ENCODE measurements around the gene NISCH. TPM values are rescaled to one million over a fixed set of nuclear protein-coding genes. Genes with fewer than 3 reads are reported as not detected.

NISCH gene
- total and polyA plus RNA-seq, 9 donors = 47.2 to 91.9 (median 64.0) TPM

- H3K36me3 ChIP-seq (ENCODE audit: control insufficient read depth, insufficient read depth, low read length) = peaks cover 13% of the 10 kb centered on the region
- 90% methylated on average over 5 of the region's 5 CpGs for WGBS (ENCODE audit: insufficient coverage)
- no peaks in the 10 kb centered on the region for H3K27me3 ChIP-seq (ENCODE audit: control insufficient read depth, insufficient read depth, low read length)
- H3K9me3 ChIP-seq (replicated peaks; ENCODE audit: control insufficient read depth, low read depth, low read length) = no peaks in the 10 kb centered on the region
- DNase-seq = no peak
- H3K4me1 ChIP-seq (ENCODE audit: control insufficient read depth, insufficient read depth, low read length) = peaks cover 42% of the 10 kb centered on the region
- no peak overlapping the region for H3K27ac ChIP-seq (ENCODE audit: low read length)
- H3K4me3 ChIP-seq (ENCODE audit: low read length) = no peak overlapping the region
Observed at GRCh38 chr3:52539010-52539653, 83.7 kb downstream of the NISCH start.

GRCh38 chr3:52541050-52541449 lies 85.6 kb downstream of the NISCH start:
- Histone ChIP-seq H3K4me3 (ENCODE audit: low read length) (no peak overlapping the region), H3K36me3 (ENCODE audit: control insufficient read depth, insufficient read depth, low read length) (peaks cover 20% of the 10 kb centered on the region), H3K27ac (ENCODE audit: low read length) (no peak overlapping the region), H3K9me3 (replicated peaks; ENCODE audit: control insufficient read depth, low read depth, low read length) (no peaks in the 10 kb centered on the region), H3K27me3 (ENCODE audit: control insufficient read depth, insufficient read depth, low read length) (no peaks in the 10 kb centered on the region), H3K4me1 (ENCODE audit: control insufficient read depth, insufficient read depth, low read length) (peaks cover 23% of the 10 kb centered on the region)
- DNase-seq = no peak
- WGBS (ENCODE audit: insufficient coverage) = no CpG with 5 or more reads among the region's 2 CpGs

Other genes with a start within 250 kb of the NISCH start
- gene TLR9, start 230.0 kb upstream of the NISCH start, total RNA-seq = 0.09 TPM
- gene TLR9, start 230.0 kb upstream of the NISCH start, polyA plus RNA-seq (ENCODE audit: insufficient read depth in 1 of 8, insufficient read length in 8 of 8, low replicate concordance in 1 of 8) = under 1 TPM in 7 of 8 donors, not detected in 1; 0.09 to 0.21 (median 0.16) TPM
- 22.0 TPM for gene TWF2, start 216.4 kb upstream of the NISCH start, total RNA-seq
- 10 to 100 TPM; 23.5 to 36.6 (median 29.9) TPM for gene TWF2, start 216.4 kb upstream of the NISCH start, polyA plus RNA-seq (ENCODE audit: insufficient read depth in 1 of 8, insufficient read length in 8 of 8, low replicate concordance in 1 of 8)
- gene PPM1M, start 209.8 kb upstream of the NISCH start, total RNA-seq = 11.6 TPM
- gene PPM1M, start 209.8 kb upstream of the NISCH start, polyA plus RNA-seq (ENCODE audit: insufficient read depth in 1 of 8, insufficient read length in 8 of 8, low replicate concordance in 1 of 8) = 10 to 100 TPM; 13.2 to 22.5 (median 17.9) TPM
- 52.6 TPM for gene WDR82, start 177.0 kb upstream of the NISCH start, total RNA-seq
- gene WDR82, start 177.0 kb upstream of the NISCH start, polyA plus RNA-seq (ENCODE audit: insufficient read depth in 1 of 8, insufficient read length in 8 of 8, low replicate concordance in 1 of 8) = 100 to 1,000 TPM in 2 of 8 donors, 10 to 100 TPM in 6; 74.2 to 103 (median 89.2) TPM
- 4.5 TPM for gene GLYCTK, start 167.8 kb upstream of the NISCH start, total RNA-seq
- gene GLYCTK, start 167.8 kb upstream of the NISCH start, polyA plus RNA-seq (ENCODE audit: insufficient read depth in 1 of 8, insufficient read length in 8 of 8, low replicate concordance in 1 of 8) = 10 to 100 TPM in 1 of 8 donors, 1 to 10 TPM in 7; 4.0 to 10.2 (median 5.0) TPM
- gene DNAH1, start 139.3 kb upstream of the NISCH start, total RNA-seq = 3.2 TPM
- gene DNAH1, start 139.3 kb upstream of the NISCH start, polyA plus RNA-seq (ENCODE audit: insufficient read depth in 1 of 8, insufficient read length in 8 of 8, low replicate concordance in 1 of 8) = 1 to 10 TPM; 3.3 to 6.0 (median 4.6) TPM
- gene BAP1, start 45.6 kb upstream of the NISCH start, total RNA-seq = 39.1 TPM
- 10 to 100 TPM; 49.0 to 64.9 (median 55.5) TPM for gene BAP1, start 45.6 kb upstream of the NISCH start, polyA plus RNA-seq (ENCODE audit: insufficient read depth in 1 of 8, insufficient read length in 8 of 8, low replicate concordance in 1 of 8)
- gene PHF7, start 44.9 kb upstream of the NISCH start, total RNA-seq = 7.1 TPM
- 1 to 10 TPM; 6.9 to 9.3 (median 8.2) TPM for gene PHF7, start 44.9 kb upstream of the NISCH start, polyA plus RNA-seq (ENCODE audit: insufficient read depth in 1 of 8, insufficient read length in 8 of 8, low replicate concordance in 1 of 8)
- 10.8 TPM for gene SEMA3G, start 10.5 kb upstream of the NISCH start, total RNA-seq
- 10 to 100 TPM; 11.0 to 20.3 (median 16.3) TPM for gene SEMA3G, start 10.5 kb upstream of the NISCH start, polyA plus RNA-seq (ENCODE audit: insufficient read depth in 1 of 8, insufficient read length in 8 of 8, low replicate concordance in 1 of 8)
- 608 TPM for gene TNNC1, start 1.6 kb upstream of the NISCH start, total RNA-seq
- 1,000 to 10,000 TPM in 2 of 8 donors, 100 to 1,000 TPM in 6; 521 to 1,724 (median 629) TPM for gene TNNC1, start 1.6 kb upstream of the NISCH start, polyA plus RNA-seq (ENCODE audit: insufficient read depth in 1 of 8, insufficient read length in 8 of 8, low replicate concordance in 1 of 8)
- gene STAB1, start 39.7 kb downstream of the NISCH start, total RNA-seq = 58.4 TPM
- 10 to 100 TPM; 39.4 to 60.5 (median 50.4) TPM for gene STAB1, start 39.7 kb downstream of the NISCH start, polyA plus RNA-seq (ENCODE audit: insufficient read depth in 1 of 8, insufficient read length in 8 of 8, low replicate concordance in 1 of 8)
- 52.0 TPM for gene NT5DC2, start 78.3 kb downstream of the NISCH start, total RNA-seq
- gene NT5DC2, start 78.3 kb downstream of the NISCH start, polyA plus RNA-seq (ENCODE audit: insufficient read depth in 1 of 8, insufficient read length in 8 of 8, low replicate concordance in 1 of 8) = 100 to 1,000 TPM in 5 of 8 donors, 10 to 100 TPM in 3; 77.8 to 134 (median 103) TPM
- 15.7 TPM for gene UQCC5, start 81.0 kb downstream of the NISCH start, total RNA-seq
- 10 to 100 TPM; 10.3 to 14.5 (median 11.9) TPM for gene UQCC5, start 81.0 kb downstream of the NISCH start, polyA plus RNA-seq (ENCODE audit: insufficient read depth in 1 of 8, insufficient read length in 8 of 8, low replicate concordance in 1 of 8)
- 53.1 TPM for gene PBRM1, start 230.3 kb downstream of the NISCH start, total RNA-seq
- gene PBRM1, start 230.3 kb downstream of the NISCH start, polyA plus RNA-seq (ENCODE audit: insufficient read depth in 1 of 8, insufficient read length in 8 of 8, low replicate concordance in 1 of 8) = 10 to 100 TPM; 26.1 to 52.8 (median 45.8) TPM
- gene GNL3, start 230.4 kb downstream of the NISCH start, total RNA-seq = 88.7 TPM
- 100 to 1,000 TPM in 1 of 8 donors, 10 to 100 TPM in 7; 72.8 to 103 (median 86.7) TPM for gene GNL3, start 230.4 kb downstream of the NISCH start, polyA plus RNA-seq (ENCODE audit: insufficient read depth in 1 of 8, insufficient read length in 8 of 8, low replicate concordance in 1 of 8)

Data from muscle of leg (tissue), 11 donors.